GM19025 (cell line): Measurements from ENCODE around the gene PPP2R3A.

ENCODE experiments used
- ATAC-seq: cut with Tn5 transposase; IDR thresholded peaks from one replicate; pipeline ENCODE4 v1.9.1; 2021; ENCODE audit warnings: mild to moderate bottlenecking, low read depth, moderate library complexity; ENCODE audit not compliant: unreplicated experiment

Gene PPP2R3A

GRCh38 chr3:136192831-136193230, 227.3 kb downstream of the PPP2R3A start:
- no peak for ATAC-seq

GRCh38 chr3:136193278-136194054, 227.9 kb downstream of the PPP2R3A start:
- no peak for ATAC-seq

GRCh38 chr3:136194409-136195257, 229.1 kb downstream of the PPP2R3A start:
- ATAC-seq: no peak

GRCh38 chr3:136195258-136196063, 229.9 kb downstream of the PPP2R3A start:
- ATAC-seq: peak; percentile 31

GRCh38 chr3:136196064-136196400, 230.5 kb downstream of the PPP2R3A start, which contains the start of gene MSL2:
Gene MSL2, minus strand, starts transcription at chr3:136196335. Its CDS starts 1,222 bp downstream, at chr3:136195113.
- ATAC-seq: no peak

GRCh38 chr3:136196401-136197158, 231.1 kb downstream of the PPP2R3A start:
- ATAC-seq: peak; percentile 55

GRCh38 chr3:136197159-136197793, 231.7 kb downstream of the PPP2R3A start:
- no peak for ATAC-seq
